IMR-90 (cell line): ENCODE data around the gene COL6A5. TPM values are rescaled to one million over a fixed set of nuclear protein-coding genes. Genes with fewer than 3 reads are reported as not detected.

Source experiments
- ATAC-seq: fragments of 200-7000 bp; cut with Tn5 transposase; 2 replicates; pipeline ENCODE4 v1.9.1; 2020; ENCODE audit warnings: low read depth, mild to moderate bottlenecking, moderate library complexity
- BruUV-seq: library from RNA; stranded (reverse); fragments of 400-500 nt; replicated peaks from 2 replicates; lab custom pipeline; 2021; lab: Mats Ljungman, UMichigan
- CTCF ChIA-PET: fragments of 300-600 bp; formaldehyde crosslinking; extraction: SDS; loops from one replicate; lab custom pipeline; 2021; ENCODE audit warnings: antibody characterized with exemption; lab: Yijun Ruan, JAX
- POLR2A ChIA-PET: fragments of 300-600 bp; sonication (Branson Sonifier 250); formaldehyde crosslinking; loops from one replicate; lab custom pipeline; 2022; ENCODE audit warnings: antibody characterized with exemption; ENCODE audit not compliant: unreplicated experiment; lab: Charles Lee
- DNase-seq: peaks from one replicate; pipeline ENCODE4 v3.0.0; 2013
- H2AFZ ChIP-seq: replicated peaks from 2 replicates; pipeline ENCODE3; 2013; ENCODE audit warnings: low read length, mild to moderate bottlenecking; ENCODE audit not compliant: poor library complexity
- H2AK5ac ChIP-seq: 2 replicates; pipeline ENCODE4 v1.6.1; 2013; ENCODE audit warnings: low read depth, low read length, inconsistent platforms
- H2AK9ac ChIP-seq: replicated peaks from 2 replicates; pipeline ENCODE3; 2013; ENCODE audit warnings: mild to moderate bottlenecking, low read depth, low read length, moderate library complexity; ENCODE audit not compliant: poor library complexity
- H2BK120ac ChIP-seq: 2 replicates; pipeline ENCODE4 v1.6.1; 2013; ENCODE audit warnings: low read depth, low read length, inconsistent platforms
- H2BK15ac ChIP-seq: 3 replicates; pipeline ENCODE4 v1.6.1; 2013; ENCODE audit warnings: low read depth, low read length, inconsistent platforms
- H2BK20ac ChIP-seq: 2 replicates; pipeline ENCODE4 v1.6.1; 2013; ENCODE audit warnings: low read depth, mild to moderate bottlenecking, inconsistent platforms, low read length, moderate library complexity
- H2BK5ac ChIP-seq: 2 replicates; pipeline ENCODE4 v1.6.1; 2013; ENCODE audit warnings: mild to moderate bottlenecking, low read depth, low read length, inconsistent platforms; ENCODE audit not compliant: poor library complexity, severe bottlenecking
- H3K14ac ChIP-seq: replicated peaks from 2 replicates; pipeline ENCODE4 v1.6.1; 2013; ENCODE audit warnings: low read depth, low read length, inconsistent platforms
- H3K18ac ChIP-seq: 2 replicates; pipeline ENCODE4 v1.6.1; 2013; ENCODE audit warnings: low read depth, low read length, control low read depth
- H3K23ac ChIP-seq: 2 replicates; pipeline ENCODE4 v1.6.1; 2013; ENCODE audit warnings: low read depth, low read length, inconsistent platforms
- H3K27ac ChIP-seq: 2 replicates; pipeline ENCODE4 v1.5.1; 2013; ENCODE audit warnings: mild to moderate bottlenecking, control low read depth, low read length; ENCODE audit not compliant: insufficient read depth
- H3K27me3 ChIP-seq: 2 replicates; pipeline ENCODE4 v1.6.1; 2013; ENCODE audit warnings: low read length; ENCODE audit not compliant: control insufficient read depth, insufficient read depth
- H3K36me3 ChIP-seq: 2 replicates; pipeline ENCODE4 v1.6.1; 2013; ENCODE audit warnings: low read length, mixed read lengths; ENCODE audit not compliant: control insufficient read depth, insufficient read depth
- H3K4ac ChIP-seq: 2 replicates; pipeline ENCODE4 v1.6.1; 2013; ENCODE audit warnings: low read depth, low read length, inconsistent platforms
- H3K4me1 ChIP-seq: 2 replicates; pipeline ENCODE4 v1.6.1; 2013; ENCODE audit warnings: low read length, mixed read lengths; ENCODE audit not compliant: control insufficient read depth, insufficient read depth
- H3K4me2 ChIP-seq: 2 replicates; pipeline ENCODE4 v1.6.1; 2013; ENCODE audit warnings: low read depth, mild to moderate bottlenecking, control low read depth, low read length, moderate library complexity
- H3K4me3 ChIP-seq: 2 replicates; pipeline ENCODE4 v1.5.1; 2013; ENCODE audit warnings: low read depth, mild to moderate bottlenecking, control low read depth, low read length, moderate library complexity; ENCODE audit not compliant: insufficient read depth
- H3K56ac ChIP-seq: 2 replicates; pipeline ENCODE4 v1.6.1; 2013; ENCODE audit warnings: low read length, inconsistent platforms; ENCODE audit not compliant: insufficient read depth; ENCODE audit errors: extremely low read depth
- H3K79me1 ChIP-seq, 2 experiments: 2 replicates each; pipeline ENCODE4 v1.6.1; 2013; ENCODE audit warnings: low read length in 2 of 2, inconsistent platforms in 1 of 2, low read depth in 1 of 2
- H3K9ac ChIP-seq: 2 replicates; pipeline ENCODE4 v1.6.1; 2013; ENCODE audit warnings: low read depth, low read length, control low read depth
- H3K9me1 ChIP-seq: 2 replicates; pipeline ENCODE4 v1.6.1; 2013; ENCODE audit warnings: low read length, inconsistent platforms; ENCODE audit not compliant: insufficient read depth
- H3K9me3 ChIP-seq: 2 replicates; pipeline ENCODE4 v1.6.1; 2013; ENCODE audit warnings: low read length; ENCODE audit not compliant: control insufficient read depth, insufficient read depth
- H4K20me1 ChIP-seq: 2 replicates; pipeline ENCODE4 v1.6.1; 2013; ENCODE audit warnings: low read length, inconsistent platforms; ENCODE audit not compliant: insufficient read depth
- H4K5ac ChIP-seq: 2 replicates; pipeline ENCODE4 v1.6.1; 2013; ENCODE audit warnings: mild to moderate bottlenecking, low read depth, low read length, control low read depth
- H4K8ac ChIP-seq, 2 experiments: 2 replicates each; pipeline ENCODE4 v1.6.1; 2013; ENCODE audit warnings: low read depth in 2 of 2, low read length in 2 of 2, control low read depth in 1 of 2, inconsistent platforms in 1 of 2
- H4K91ac ChIP-seq: 2 replicates; pipeline ENCODE4 v1.6.1; 2013; ENCODE audit warnings: low read depth, low read length, inconsistent platforms; ENCODE audit not compliant: insufficient read depth
- CEBPB ChIP-seq: IDR thresholded peaks from 2 replicates; pipeline ENCODE4 v1.6.1; 2012; ENCODE audit warnings: low read depth, low read length, improper control_type of control experiment
- FOS ChIP-seq: fragments of 150-350 bp; IDR thresholded peaks from 2 replicates; pipeline ENCODE4 v1.6.1; 2016; ENCODE audit warnings: low read depth, low read length
- MAZ ChIP-seq: IDR thresholded peaks from 2 replicates; pipeline ENCODE4 v1.6.1; 2012; ENCODE audit warnings: low read depth, mild to moderate bottlenecking, low read length, improper control_type of control experiment, moderate library complexity, borderline replicate concordance
- NFE2L2 ChIP-seq: fragments of 150-350 bp; IDR thresholded peaks from 2 replicates; pipeline ENCODE4 v1.6.1; 2016; ENCODE audit warnings: low read depth, mild to moderate bottlenecking, low read length
- SMC3 ChIP-seq: fragments of 150-350 bp; IDR thresholded peaks from 2 replicates; pipeline ENCODE4 v1.6.1; 2016; ENCODE audit warnings: low read depth, mild to moderate bottlenecking, antibody characterized with exemption, low read length, moderate library complexity
- WGBS, 2 experiments: methylation state at CpG; one replicate each; pipeline versions ENCODE4 v1.1.5 to v1.1.7; 2013; ENCODE audit warnings: missing lambda C conversion rate in 2 of 2; ENCODE audit not compliant: insufficient read length in 1 of 2; ENCODE audit errors: extremely low coverage in 2 of 2; 5-methylcytosine and 5-hydroxymethylcytosine counted together
- dilution Hi-C: fragments of 300-500 bp; cut with HindIII; formaldehyde crosslinking; loops from one replicate; pipeline ENCODE4 v1.14.3; 2018; ENCODE audit warnings: low sequenced_read_pairs; ENCODE audit not compliant: unreplicated experiment
- in situ Hi-C: fragments of 300-500 bp; cut with MboI; formaldehyde crosslinking; loops from 3 replicates; pipeline ENCODE4 v1.14.3; 2019; ENCODE audit warnings: low sequenced_read_pairs, inconsistent platforms, mixed read lengths
- intact Hi-C: fragments of 100-400 bp; cut with micrococcal nuclease; formaldehyde crosslinking; loops from 2 replicates; pipeline ENCODE4 v1.10.0; 2022
- polyA plus RNA-seq, 3 experiments: library from polyadenylated mRNA; depleted of rRNA; stranded (reverse); fragments of >200 nt; gene quantifications; 2 replicates each; pipeline ENCODE4 v1.2.3, GENCODE V29; 2012; ENCODE audit warnings: low replicate concordance in 1 of 3
- total RNA-seq: library from RNA; depleted of rRNA; stranded (reverse); fragments of >200 nt; gene quantifications from 2 replicates; pipeline ENCODE4 v1.2.3, GENCODE V29; 2012
- TF ChIP-seq, protein P1 (sequence below): fragments of 150-350 bp; IDR thresholded peaks from 2 replicates; pipeline ENCODE4 v1.6.1; 2017; ENCODE audit warnings: mild to moderate bottlenecking, antibody characterized with exemption, low read length, low read depth
- TF ChIP-seq, protein P2 (sequence below): fragments of 150-350 bp; IDR thresholded peaks from 2 replicates; pipeline ENCODE4 v1.6.1; 2016; ENCODE audit warnings: low read depth, mild to moderate bottlenecking, low read length, moderate library complexity, borderline replicate concordance
- TF ChIP-seq, protein P3 (sequence below): conservative IDR thresholded peaks from 2 replicates; pipeline ENCODE4 v1.5.1; 2012; ENCODE audit warnings: mild to moderate bottlenecking, low read depth, low read length, improper control_type of control experiment

COL6A5 gene
- total and polyA plus RNA-seq, 2 of the 4 experiments (the other 2 are of a cell fraction): not detected

DNA sequence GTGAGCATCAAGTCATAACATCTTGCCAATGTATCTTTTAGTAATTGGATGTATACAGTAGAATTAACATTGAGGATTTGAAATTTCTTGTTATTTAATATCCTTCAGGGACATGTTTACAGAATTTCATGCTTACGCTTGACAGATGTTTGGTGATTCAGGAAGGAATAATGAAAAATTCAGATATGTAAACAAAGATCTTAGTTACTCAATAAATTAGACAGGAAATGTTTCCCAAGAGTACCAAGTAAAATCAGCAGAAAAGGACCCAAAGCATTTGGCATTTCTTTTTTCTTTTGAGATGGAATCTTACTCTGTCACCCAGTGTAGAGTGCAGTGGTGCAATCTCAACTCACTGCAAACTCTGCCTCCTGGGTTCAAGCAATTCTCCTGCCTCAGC is 4.7 kb upstream of the COL6A5 start:
- Histone ChIP-seq H2AFZ (no peak overlapping the region), H2BK120ac (no peak overlapping the region), H2AK9ac (no peak overlapping the region), H4K5ac (no peak overlapping the region), H3K9me3 (no peaks in the 10 kb centered on the region), H2BK5ac (no peak overlapping the region), H3K9ac (no peak overlapping the region), H4K8ac (no peak overlapping the region), H3K4me3 (no peak overlapping the region), H3K9me1 (no peaks in the 10 kb centered on the region), H4K20me1 (no peaks in the 10 kb centered on the region), H3K23ac (no peak overlapping the region), H4K91ac (no peak overlapping the region), H3K27ac (no peak overlapping the region), H3K4me1 (no peaks in the 10 kb centered on the region), H3K27me3 (peaks cover 2% of the 10 kb centered on the region; the same call in 1 of the 2 replicates), H2AK5ac (no peak overlapping the region), H3K56ac (no peak overlapping the region), H2BK20ac (no peak overlapping the region), H2BK15ac (no peak overlapping the region), H3K79me1 (no peaks in the 10 kb centered on the region), H3K36me3 (no peaks in the 10 kb centered on the region), H3K4me2 (no peak overlapping the region), H3K14ac (no peak overlapping the region), H3K4ac (no peak overlapping the region), H3K18ac (no peak overlapping the region)
- POLR2A ChIA-PET: no interaction called here
- dilution Hi-C loops: no loop called here
- DNase-seq: no peak
- TF ChIP-seq MAZ (no peak), NFE2L2 (no peak), SMC3 (no peak), CEBPB (no peak), FOS (no peak)
- TF ChIP-seq, protein P1, sequence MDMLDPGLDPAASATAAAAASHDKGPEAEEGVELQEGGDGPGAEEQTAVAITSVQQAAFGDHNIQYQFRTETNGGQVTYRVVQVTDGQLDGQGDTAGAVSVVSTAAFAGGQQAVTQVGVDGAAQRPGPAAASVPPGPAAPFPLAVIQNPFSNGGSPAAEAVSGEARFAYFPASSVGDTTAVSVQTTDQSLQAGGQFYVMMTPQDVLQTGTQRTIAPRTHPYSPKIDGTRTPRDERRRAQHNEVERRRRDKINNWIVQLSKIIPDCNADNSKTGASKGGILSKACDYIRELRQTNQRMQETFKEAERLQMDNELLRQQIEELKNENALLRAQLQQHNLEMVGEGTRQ: no peak
- TF ChIP-seq, protein P2, sequence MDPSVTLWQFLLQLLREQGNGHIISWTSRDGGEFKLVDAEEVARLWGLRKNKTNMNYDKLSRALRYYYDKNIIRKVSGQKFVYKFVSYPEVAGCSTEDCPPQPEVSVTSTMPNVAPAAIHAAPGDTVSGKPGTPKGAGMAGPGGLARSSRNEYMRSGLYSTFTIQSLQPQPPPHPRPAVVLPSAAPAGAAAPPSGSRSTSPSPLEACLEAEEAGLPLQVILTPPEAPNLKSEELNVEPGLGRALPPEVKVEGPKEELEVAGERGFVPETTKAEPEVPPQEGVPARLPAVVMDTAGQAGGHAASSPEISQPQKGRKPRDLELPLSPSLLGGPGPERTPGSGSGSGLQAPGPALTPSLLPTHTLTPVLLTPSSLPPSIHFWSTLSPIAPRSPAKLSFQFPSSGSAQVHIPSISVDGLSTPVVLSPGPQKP: no peak
- TF ChIP-seq, protein P3, sequence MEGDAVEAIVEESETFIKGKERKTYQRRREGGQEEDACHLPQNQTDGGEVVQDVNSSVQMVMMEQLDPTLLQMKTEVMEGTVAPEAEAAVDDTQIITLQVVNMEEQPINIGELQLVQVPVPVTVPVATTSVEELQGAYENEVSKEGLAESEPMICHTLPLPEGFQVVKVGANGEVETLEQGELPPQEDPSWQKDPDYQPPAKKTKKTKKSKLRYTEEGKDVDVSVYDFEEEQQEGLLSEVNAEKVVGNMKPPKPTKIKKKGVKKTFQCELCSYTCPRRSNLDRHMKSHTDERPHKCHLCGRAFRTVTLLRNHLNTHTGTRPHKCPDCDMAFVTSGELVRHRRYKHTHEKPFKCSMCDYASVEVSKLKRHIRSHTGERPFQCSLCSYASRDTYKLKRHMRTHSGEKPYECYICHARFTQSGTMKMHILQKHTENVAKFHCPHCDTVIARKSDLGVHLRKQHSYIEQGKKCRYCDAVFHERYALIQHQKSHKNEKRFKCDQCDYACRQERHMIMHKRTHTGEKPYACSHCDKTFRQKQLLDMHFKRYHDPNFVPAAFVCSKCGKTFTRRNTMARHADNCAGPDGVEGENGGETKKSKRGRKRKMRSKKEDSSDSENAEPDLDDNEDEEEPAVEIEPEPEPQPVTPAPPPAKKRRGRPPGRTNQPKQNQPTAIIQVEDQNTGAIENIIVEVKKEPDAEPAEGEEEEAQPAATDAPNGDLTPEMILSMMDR: no peak
- no TSS peak for BruUV-seq
- CTCF ChIA-PET: no interaction called here
- WGBS, 2 experiments: no CpG with 5 or more reads among the region's 1 CpG
- in situ Hi-C loops: no loop called here
- intact Hi-C loops: no loop called here
- no peak for ATAC-seq
